22Rv1 (cell line): ENCODE data around the gene OPRM1.

Experiments
- ZFX ChIP-seq: fragments of 450-650 bp; IDR thresholded peaks from 2 replicates; pipeline ENCODE4 v1.6.1; 2017; ENCODE audit warnings: antibody characterized with exemption, borderline replicate concordance
- TF ChIP-seq, protein P1 (sequence below): fragments of 450-650 bp; IDR thresholded peaks from 2 replicates; pipeline ENCODE4 v1.5.1; 2017; ENCODE audit warnings: mild to moderate bottlenecking

DNA sequence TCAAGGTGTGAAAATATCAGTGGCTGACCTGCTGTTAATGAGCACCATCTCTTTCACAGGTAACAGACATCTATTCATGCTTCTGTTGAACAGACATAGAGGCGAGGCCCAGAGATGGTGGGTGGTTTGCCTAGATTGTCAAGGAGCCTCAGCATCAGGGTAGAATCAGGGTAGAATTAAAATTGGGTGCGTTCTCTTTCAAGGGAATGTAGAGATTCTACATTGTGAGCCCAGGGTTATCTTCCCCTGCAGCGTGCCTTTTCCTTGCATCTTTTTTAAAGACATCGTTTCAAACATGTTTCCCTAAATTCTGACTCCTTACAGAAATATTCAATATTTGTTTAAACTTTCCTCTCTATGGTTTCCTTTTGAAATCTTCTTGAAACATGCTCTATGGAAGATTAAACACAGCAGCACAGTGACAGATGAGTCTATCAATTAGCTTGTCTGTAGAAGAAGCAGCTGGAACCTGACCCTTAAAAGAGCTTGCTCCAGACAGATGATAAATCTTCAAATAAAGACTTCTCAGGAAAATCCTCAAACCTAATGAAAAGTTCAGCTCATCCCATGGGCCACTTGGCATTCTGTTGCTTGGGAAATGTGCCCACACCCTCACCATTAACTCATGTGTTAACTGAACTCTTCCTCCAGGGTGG is 197.7 kb downstream of the OPRM1 start:
- TF ChIP-seq, protein P1, sequence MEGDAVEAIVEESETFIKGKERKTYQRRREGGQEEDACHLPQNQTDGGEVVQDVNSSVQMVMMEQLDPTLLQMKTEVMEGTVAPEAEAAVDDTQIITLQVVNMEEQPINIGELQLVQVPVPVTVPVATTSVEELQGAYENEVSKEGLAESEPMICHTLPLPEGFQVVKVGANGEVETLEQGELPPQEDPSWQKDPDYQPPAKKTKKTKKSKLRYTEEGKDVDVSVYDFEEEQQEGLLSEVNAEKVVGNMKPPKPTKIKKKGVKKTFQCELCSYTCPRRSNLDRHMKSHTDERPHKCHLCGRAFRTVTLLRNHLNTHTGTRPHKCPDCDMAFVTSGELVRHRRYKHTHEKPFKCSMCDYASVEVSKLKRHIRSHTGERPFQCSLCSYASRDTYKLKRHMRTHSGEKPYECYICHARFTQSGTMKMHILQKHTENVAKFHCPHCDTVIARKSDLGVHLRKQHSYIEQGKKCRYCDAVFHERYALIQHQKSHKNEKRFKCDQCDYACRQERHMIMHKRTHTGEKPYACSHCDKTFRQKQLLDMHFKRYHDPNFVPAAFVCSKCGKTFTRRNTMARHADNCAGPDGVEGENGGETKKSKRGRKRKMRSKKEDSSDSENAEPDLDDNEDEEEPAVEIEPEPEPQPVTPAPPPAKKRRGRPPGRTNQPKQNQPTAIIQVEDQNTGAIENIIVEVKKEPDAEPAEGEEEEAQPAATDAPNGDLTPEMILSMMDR: no peak
- no peak for TF ChIP-seq ZFX
